HS-27A (cell line): ENCODE measurements around the gene CENPVL2.
"Not testable (repeated sequence)": the region's sequence is repeated elsewhere in the genome, so short reads cannot be mapped to it uniquely, and the experiment has no call there.

Experiments used
- DNase-seq: peaks from one replicate; pipeline ENCODE4 v3.0.0-alpha.2; 2012; ENCODE audit warnings: low read depth, missing footprints

CENPVL2 gene

DNA sequence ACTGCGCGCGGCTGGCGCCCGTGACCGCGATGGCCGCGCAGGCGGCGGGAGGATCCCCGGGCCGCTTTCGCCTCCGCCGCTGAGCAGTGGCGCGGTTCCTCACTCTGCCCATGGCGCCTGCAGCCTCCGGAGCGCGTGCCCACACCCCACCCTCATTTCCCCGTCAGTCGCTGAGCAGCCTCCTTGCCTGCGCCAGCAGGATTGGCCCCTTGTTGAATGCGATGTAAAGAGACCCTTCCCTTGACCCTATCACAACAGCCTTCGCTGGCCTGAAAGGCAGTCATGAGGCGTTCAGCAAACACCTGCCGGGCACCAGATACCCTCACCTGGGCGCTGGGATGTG is at the start of gene CENPVL2:
CENPVL2 (minus strand) TSS at position 112 of the 343 bp plus-strand sequence; CDS start at position 112, 0 bp downstream.
- not testable (repeated sequence) for DNase-seq

DNA sequence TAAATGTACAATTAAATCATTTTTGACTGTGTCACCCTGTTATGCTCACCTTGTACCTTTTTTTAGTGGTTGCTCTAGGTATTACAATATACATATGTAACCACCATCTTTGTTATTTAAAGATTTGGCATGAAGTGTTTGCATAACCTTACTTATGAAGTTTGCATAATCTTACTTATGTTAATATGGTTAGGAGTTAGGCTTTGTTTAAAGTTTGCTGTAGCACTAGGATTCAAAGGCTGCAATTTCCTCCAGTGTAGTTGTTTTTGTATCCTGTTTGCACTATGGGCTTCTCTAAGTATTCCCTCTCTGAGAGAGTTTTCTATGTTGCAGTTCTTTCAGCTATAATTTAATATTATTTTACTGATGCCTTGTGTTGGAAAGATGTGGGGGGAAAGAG is 45.6 kb upstream of the CENPVL2 start:
- no peak for DNase-seq

DNA sequence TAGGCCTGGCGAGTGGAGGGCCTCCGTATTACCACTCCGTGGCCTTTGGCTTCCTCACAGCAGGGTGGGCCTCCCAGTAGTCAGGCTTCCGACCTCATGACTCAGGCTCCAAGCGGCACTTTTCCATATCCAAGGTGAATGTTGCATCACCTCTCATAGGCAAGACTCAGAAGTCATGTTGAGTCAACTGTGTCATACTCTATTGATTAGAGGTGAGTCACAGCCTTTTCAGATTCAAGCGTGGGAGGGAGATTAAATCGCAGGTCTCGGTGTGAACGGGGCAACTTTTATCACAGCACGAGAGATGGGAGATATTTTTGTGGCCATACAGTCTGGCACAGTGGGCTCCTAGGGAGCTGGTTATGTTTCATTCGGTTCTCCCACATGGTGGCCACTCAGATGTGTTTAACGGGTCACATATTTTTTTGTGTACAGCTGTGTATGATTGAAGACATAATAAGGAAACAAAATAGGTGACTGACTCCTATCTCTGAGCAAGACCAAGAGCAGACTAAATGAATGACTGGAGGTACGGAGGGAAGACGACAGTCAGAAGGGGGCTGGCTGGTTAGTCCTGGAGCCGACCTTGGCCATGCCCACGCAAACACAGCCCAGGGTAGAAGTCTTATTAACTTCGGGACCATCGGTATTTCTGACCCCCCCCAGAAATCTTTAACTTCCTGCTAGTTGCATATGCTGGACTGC is 30.5 kb upstream of the CENPVL2 start:
- DNase-seq, result not testable (repeated sequence)

DNA sequence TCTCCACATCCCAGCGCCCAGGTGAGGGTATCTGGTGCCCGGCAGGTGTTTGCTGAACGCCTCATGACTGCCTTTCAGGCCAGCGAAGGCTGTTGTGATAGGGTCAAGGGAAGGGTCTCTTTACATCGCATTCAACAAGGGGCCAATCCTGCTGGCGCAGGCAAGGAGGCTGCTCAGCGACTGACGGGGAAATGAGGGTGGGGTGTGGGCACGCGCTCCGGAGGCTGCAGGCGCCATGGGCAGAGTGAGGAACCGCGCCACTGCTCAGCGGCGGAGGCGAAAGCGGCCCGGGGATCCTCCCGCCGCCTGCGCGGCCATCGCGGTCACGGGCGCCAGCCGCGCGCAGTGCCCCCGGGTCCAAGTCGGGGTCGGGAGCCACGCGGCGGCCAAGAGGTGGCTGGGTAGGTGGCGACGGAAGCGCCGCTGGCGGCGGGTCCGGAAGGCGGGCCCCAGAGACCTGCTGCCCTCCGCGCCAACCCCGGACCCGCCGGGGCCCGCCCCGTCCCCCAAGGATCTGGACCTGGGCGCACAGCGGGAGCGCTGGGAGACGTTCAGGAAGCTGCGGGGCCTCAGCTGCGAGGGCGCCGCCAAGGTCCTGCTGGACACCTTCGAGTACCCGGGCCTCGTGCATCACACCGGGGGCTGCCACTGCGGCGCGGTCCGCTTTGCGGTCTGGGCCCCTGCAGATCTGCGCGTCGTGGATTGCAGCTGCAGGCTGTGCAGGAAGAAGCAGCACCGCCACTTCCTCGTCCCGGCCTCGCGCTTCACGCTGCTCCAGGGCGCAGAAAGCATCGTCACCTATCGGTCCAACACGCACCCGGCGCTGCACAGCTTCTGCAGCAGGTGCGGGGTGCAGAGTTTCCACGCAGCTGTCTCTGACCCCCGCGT is 27.9 kb upstream of the CENPVL2 start, which contains the start of gene CENPVL1:
CENPVL1 (plus strand) TSS at position 236 of the 888 bp plus-strand sequence; CDS start at position 236, 0 bp downstream.
- not testable (repeated sequence) for DNase-seq

DNA sequence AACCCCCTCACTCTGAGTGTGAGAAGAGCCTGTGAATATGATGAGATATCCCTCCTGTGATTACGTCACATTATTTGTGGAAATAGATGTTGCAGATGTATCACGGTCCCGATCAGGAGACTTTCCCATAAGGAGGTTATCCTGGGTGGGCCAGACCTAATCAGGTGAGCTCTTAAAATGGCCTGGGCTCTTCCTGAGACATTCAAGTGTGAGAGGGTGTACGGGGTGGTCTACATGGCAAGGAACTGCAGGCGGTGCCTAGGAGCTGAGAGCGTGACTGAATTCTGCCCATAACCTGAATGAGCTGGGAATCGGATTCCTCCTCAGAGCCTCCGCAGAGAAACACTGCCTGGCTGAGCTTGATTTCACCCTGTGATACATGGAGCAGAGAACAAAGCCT is 14.8 kb upstream of the CENPVL2 start:
- DNase-seq, result no peak

DNA sequence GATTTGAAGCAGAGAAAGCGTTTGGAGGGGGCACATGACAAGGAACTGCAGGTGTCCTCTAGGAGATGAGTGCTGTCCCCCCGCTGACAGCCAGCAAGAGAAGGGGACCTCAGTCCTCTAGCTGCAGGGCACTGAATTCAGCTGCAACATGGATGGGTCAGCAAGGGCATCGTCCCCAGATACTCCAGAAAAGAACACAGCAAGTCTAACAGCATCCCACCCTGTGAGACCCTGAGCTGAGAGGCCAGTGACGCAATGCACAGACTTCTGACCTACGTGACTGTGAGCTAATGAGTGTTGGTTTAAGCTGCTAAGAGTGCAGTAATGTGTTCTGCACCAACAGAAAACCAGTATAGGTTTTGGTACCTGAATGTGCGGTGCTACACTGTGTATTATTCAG is 11.6 kb upstream of the CENPVL2 start:
- DNase-seq, result no peak

DNA sequence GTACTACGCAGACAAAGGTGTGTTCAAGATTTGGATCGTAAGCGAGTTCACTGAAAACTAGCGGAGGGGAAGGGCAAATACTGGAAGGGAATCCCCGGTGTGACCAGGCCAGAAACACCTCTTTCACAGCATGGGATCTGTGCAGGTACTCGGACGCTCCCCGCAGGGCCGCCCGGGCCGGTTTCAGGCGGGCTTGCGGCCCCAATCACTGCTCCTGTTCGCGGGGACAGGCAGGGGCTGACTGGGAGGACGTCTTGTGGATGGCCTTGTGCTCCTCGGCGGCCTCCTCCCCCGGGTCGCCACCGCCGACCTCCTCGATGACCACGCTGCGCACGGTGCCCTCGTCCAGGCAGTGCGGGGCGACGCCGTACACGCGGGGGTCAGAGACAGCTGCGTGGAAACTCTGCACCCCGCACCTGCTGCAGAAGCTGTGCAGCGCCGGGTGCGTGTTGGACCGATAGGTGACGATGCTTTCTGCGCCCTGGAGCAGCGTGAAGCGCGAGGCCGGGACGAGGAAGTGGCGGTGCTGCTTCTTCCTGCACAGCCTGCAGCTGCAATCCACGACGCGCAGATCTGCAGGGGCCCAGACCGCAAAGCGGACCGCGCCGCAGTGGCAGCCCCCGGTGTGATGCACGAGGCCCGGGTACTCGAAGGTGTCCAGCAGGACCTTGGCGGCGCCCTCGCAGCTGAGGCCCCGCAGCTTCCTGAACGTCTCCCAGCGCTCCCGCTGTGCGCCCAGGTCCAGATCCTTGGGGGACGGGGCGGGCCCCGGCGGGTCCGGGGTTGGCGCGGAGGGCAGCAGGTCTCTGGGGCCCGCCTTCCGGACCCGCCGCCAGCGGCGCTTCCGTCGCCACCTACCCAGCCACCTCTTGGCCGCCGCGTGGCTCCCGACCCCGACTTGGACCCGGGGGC is 567 bp downstream of the CENPVL2 start:
- DNase-seq, result not testable (repeated sequence)

DNA sequence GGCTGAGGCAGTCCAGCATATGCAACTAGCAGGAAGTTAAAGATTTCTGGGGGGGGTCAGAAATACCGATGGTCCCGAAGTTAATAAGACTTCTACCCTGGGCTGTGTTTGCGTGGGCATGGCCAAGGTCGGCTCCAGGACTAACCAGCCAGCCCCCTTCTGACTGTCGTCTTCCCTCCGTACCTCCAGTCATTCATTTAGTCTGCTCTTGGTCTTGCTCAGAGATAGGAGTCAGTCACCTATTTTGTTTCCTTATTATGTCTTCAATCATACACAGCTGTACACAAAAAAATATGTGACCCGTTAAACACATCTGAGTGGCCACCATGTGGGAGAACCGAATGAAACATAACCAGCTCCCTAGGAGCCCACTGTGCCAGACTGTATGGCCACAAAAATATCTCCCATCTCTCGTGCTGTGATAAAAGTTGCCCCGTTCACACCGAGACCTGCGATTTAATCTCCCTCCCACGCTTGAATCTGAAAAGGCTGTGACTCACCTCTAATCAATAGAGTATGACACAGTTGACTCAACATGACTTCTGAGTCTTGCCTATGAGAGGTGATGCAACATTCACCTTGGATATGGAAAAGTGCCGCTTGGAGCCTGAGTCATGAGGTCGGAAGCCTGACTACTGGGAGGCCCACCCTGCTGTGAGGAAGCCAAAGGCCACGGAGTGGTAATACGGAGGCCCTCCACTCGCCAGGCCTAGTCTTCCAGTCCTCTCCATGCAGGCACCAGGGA is 2.8 kb downstream of the CENPVL2 start:
- DNase-seq, result not testable (repeated sequence)

DNA sequence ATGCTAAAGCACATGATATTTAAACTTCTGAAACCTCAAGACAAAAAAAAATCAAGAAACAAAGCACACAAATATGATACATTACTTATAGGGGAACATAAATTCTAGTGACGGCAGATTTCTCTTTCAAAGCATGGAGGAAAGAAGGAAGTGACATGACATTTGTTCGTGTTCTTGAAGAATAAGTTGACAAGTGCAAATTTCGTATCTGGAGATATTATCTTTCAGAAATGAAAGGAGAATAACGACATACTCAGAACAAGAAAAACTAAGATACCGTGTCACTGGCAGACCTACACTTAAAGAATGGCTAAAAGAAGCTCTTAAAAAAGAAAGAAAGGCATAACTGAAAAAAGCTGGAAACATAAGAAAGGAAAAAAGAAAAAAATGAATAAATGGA is 16.6 kb downstream of the CENPVL2 start:
- no peak for DNase-seq

DNA sequence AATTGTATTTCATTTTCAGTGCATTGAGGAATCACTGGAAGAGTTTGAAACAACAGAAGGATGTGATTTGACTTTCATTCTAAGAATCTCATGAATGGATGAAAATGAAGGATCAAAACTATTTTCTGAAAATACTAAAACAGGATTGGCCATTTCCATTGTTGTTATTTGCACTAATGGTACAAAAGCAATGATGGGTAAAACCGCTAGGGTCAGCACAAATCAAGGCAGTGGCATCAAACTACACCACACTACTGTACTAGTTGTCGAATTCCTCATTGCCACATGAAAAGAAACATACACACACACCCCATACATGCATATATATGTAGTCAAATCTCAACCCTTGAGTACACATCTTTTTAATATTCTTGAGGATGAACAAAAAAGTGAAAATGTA is 39.3 kb downstream of the CENPVL2 start:
- DNase-seq, result no peak

DNA sequence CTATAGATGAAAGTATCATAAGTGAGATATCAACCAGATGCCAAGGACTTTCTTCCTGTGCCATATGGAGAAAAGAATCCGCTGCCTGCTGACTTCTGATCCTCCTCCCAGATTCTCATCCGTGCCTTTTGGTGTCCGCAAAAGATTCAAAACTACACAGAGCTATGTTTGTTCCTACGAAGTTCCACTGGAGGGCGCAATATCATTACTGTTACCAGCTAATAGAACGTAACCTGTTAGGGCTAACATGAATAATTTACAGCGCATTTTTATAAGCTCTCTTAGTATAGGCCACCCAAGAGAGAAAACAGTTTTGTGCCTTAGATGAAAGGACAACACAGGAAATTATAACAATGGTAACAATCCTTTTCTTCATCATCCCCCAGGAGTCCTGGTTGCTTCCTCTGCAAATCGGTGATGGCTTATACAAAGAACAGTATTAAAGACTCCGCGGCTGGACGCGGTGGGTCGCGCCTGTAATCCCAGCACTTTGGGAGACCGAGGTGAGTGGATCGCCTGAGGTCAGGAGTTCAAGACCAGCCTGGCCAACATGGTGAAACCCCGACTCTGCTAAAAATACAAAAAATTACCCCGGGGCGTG is 41.1 kb downstream of the CENPVL2 start:
- DNase-seq, result no peak

DNA sequence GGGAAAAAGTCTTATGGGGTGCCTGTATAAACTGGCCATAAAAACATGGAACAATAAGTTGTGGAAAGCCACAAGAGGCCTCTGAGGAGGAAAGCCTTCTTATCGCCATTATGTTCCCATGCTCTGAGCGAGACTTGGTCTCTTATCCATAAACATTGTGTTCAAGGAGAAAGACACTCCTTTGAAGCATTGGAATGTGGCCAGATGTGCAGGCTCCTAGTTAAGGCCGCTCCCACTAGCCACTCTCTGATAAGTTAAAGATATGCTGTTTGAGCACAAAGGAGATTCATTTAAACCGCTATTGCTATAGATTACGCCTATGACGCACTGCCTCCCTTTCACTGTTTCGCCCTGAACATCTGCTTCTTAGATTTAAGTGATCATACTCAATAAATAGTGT is 46.1 kb downstream of the CENPVL2 start:
- DNase-seq, result not testable (repeated sequence)
